ENCODE results near the gene TAOK1.
"Not testable (repeated sequence)": the region's sequence is repeated elsewhere in the genome, so short reads cannot be mapped to it uniquely, and the experiment has no call there.

The TAOK1 gene

GRCh38 chr17:29557739-29558116 is 167.6 kb downstream of the TAOK1 start:
- DNase-seq (ENCODE audit: low spot score), result no peak
- TF ChIP-seq, protein P1, sequence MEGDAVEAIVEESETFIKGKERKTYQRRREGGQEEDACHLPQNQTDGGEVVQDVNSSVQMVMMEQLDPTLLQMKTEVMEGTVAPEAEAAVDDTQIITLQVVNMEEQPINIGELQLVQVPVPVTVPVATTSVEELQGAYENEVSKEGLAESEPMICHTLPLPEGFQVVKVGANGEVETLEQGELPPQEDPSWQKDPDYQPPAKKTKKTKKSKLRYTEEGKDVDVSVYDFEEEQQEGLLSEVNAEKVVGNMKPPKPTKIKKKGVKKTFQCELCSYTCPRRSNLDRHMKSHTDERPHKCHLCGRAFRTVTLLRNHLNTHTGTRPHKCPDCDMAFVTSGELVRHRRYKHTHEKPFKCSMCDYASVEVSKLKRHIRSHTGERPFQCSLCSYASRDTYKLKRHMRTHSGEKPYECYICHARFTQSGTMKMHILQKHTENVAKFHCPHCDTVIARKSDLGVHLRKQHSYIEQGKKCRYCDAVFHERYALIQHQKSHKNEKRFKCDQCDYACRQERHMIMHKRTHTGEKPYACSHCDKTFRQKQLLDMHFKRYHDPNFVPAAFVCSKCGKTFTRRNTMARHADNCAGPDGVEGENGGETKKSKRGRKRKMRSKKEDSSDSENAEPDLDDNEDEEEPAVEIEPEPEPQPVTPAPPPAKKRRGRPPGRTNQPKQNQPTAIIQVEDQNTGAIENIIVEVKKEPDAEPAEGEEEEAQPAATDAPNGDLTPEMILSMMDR (IDR thresholded peaks at IDR 0.05; ENCODE audit: extremely low read depth, insufficient read depth, missing control alignments), result no peak
- in situ Hi-C loops (cut with MboI; ENCODE audit: low pct_unique_long_range_greater_than_20kb, low sequenced_read_pairs, unreplicated experiment), result no loop called here

- DNase-seq (ENCODE audit: low spot score); in situ Hi-C loops (cut with MboI; ENCODE audit: low pct_unique_long_range_greater_than_20kb, low sequenced_read_pairs, unreplicated experiment): not testable (repeated sequence)
Observed at GRCh38 chr17:29558139-29558538, 168.0 kb downstream of the TAOK1 start.

DNA sequence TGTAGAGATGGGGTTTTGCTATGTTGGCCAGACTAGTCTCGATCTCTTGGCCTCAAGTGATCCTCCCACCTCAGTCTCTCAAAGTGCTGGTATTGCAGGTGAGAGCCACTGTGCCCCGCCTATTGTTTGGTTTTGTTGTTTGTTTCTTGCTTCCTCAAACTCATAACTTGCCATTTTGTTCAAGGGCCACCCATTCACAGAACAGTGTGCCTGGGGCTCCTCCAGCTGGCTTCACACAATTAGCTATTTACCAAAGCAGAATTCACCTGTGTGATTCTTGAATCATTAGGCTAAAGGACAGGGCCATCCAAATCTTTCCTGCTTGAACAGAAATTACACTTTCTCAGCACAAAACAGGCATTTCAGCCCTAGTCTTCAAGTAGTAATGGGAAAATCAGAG is 169.5 kb downstream of the TAOK1 start:
- in situ Hi-C loops (cut with MboI; ENCODE audit: low pct_unique_long_range_greater_than_20kb, low sequenced_read_pairs, unreplicated experiment), result no loop called here
- no peak for DNase-seq (ENCODE audit: low spot score)
- TF ChIP-seq, protein P1 (IDR thresholded peaks at IDR 0.05; ENCODE audit: extremely low read depth, insufficient read depth, missing control alignments), result no peak

DNA sequence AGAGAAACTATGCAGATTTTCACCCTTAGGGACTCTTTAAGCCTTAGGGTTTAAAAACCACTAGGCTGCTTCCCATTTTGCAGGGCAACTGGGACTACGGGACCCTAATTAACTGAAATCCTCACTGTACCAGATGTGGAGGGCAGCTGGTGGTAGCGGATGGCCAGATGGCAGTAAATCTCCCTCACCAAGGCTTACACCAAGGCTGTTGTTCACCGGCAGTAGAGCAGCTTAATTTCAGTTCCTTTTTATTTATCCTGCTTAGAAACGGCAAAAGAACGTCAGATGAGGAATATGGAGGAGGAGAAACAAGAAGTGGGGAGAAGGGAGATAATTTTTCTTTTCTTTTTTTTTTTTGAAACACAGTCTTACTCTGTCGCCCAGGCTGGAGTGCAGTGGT is 170.2 kb downstream of the TAOK1 start:
- TF ChIP-seq, protein P1 (IDR thresholded peaks at IDR 0.05; ENCODE audit: extremely low read depth, insufficient read depth, missing control alignments), result no peak
- no peak for DNase-seq (ENCODE audit: low spot score)
- in situ Hi-C loops (cut with MboI; ENCODE audit: low pct_unique_long_range_greater_than_20kb, low sequenced_read_pairs, unreplicated experiment), result no loop called here

DNA sequence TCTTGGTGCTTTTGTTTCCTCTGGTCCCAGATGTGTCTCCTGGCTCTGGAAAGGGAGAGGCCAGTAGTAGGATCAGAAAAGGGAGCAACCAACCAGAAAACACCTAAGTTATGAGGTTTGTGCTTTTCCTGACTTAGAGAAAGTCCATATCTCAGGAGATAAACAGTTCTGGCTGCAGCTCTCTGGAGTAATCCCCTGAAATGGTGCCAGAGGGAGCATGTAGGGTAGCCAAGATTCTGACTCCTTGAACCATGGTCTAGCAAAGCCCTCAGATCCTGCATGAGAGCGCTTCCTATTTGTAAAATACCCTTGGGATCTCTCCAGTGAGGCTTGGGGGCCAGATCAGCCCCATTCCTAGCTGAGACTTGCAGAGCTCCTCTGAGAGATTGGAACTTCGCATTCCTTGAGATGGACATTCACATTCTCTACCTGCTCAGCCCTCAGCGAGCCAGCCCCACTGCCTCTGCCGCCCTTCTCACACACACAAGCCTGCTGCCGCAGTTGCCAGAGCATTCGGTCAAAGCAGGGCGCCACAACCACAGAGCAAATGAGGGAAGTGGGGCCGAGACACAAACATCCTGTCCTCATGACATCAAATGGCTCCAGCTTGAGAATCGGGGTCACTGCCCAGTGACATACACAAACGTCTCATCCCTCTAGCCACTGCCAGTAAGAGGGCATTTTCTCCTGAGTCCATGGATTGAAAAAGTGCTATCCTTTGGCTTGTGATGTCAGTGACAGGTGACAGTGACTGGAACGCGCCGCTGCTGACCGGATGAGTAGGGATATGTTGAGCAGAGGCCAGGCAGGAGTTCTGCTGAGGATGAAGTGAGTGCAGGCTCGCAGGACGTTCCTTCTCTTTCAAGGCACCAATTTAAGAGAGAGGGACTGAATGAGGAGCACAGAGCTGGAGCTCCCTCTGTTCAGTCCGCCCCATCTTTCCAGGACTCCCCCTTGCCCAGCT is 171.7 kb downstream of the TAOK1 start:
- in situ Hi-C loops (cut with MboI; ENCODE audit: low pct_unique_long_range_greater_than_20kb, low sequenced_read_pairs, unreplicated experiment), result no loop called here
- no peak for DNase-seq (ENCODE audit: low spot score)
- TF ChIP-seq, protein P1 (IDR thresholded peaks at IDR 0.05; ENCODE audit: extremely low read depth, insufficient read depth, missing control alignments), result no peak

DNA sequence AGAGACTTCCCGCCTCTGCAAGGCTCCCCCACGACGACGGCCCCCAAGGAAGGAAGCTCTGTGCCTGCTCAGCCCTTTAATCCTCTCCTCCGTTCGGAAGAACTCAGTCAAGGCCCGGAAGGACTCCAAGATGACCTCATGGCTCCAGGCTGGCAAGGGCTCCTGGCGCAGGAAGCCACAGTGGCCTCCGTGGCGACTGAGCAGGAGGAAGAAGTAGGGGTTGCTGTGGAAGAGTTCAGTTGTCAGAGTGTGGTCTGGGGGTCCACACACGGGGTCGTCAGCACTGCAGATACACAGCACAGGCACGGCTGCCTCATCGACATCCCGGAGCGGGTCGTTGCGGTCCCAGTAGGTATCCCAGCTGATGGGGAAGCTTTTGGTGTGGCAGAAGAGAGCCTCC is 172.5 kb downstream of the TAOK1 start:
- DNase-seq (ENCODE audit: low spot score), result no peak
- in situ Hi-C loops (cut with MboI; ENCODE audit: low pct_unique_long_range_greater_than_20kb, low sequenced_read_pairs, unreplicated experiment), result no loop called here
- TF ChIP-seq, protein P1 (IDR thresholded peaks at IDR 0.05; ENCODE audit: extremely low read depth, insufficient read depth, missing control alignments), result no peak

DNA sequence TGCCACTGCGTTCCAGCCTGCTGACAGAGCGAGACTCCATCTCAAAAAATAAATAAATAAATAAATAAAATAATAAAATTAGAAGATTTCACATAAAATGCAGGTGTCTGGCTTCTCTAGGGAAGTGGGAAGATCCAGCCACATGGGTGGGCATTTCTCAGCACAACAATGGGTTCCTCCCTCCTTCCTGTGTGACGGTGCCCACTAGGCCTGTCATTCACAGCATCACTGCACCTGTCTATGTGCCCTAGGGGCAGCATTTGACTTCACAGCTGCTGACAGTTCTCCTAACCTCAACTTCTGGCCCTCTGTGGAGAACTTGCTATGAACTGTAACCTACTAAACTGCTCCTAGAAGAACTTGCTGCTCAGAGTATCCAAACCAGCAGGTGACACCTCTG is 173.7 kb downstream of the TAOK1 start:
- DNase-seq (ENCODE audit: low spot score), result no peak
- TF ChIP-seq, protein P1 (IDR thresholded peaks at IDR 0.05; ENCODE audit: extremely low read depth, insufficient read depth, missing control alignments), result no peak
- in situ Hi-C loops (cut with MboI; ENCODE audit: low pct_unique_long_range_greater_than_20kb, low sequenced_read_pairs, unreplicated experiment), result no loop called here

All from GM13977 (cell line).